Measurements from ENCODE around the gene CTXND2.
"Not testable (repeated sequence)": the region's sequence is repeated elsewhere in the genome, so short reads cannot be mapped to it uniquely, and the experiment has no call there.

The CTXND2 gene

GRCh38 chr1:150893336-150893913 lies 6.5 kb downstream of the CTXND2 start:
- DNase-seq: no peak

- no peak for DNase-seq
These were observed 8.7 kb downstream of the CTXND2 start for GRCh38 chr1:150895618-150896017.

GRCh38 chr1:150899795-150900194 lies 12.9 kb downstream of the CTXND2 start:
- DNase-seq: not testable (repeated sequence)

- DNase-seq: no peak
These were observed 15.4 kb downstream of the CTXND2 start for GRCh38 chr1:150902346-150902745.

- DNase-seq: no peak
These were observed 15.8 kb downstream of the CTXND2 start for GRCh38 chr1:150902751-150903150.

- no peak for DNase-seq
These were observed 18.4 kb downstream of the CTXND2 start for GRCh38 chr1:150905301-150905700.

- no peak for DNase-seq
These were observed 19.4 kb downstream of the CTXND2 start for GRCh38 chr1:150906329-150906728.

GRCh38 chr1:150906813-150907212 lies 19.9 kb downstream of the CTXND2 start:
- no peak for DNase-seq

GRCh38 chr1:150909585-150910180 lies 22.7 kb downstream of the CTXND2 start:
- DNase-seq: no peak

- DNase-seq: no peak
These were observed 25.7 kb downstream of the CTXND2 start for GRCh38 chr1:150912623-150913022.

- no peak for DNase-seq
These were observed 30.5 kb downstream of the CTXND2 start for GRCh38 chr1:150917387-150917786.

GRCh38 chr1:150922519-150922975 lies 35.6 kb downstream of the CTXND2 start:
- DNase-seq: peak; percentile 79 to 85

- peak in 1 of 2 donors; percentile 5 for DNase-seq
These were observed 38.1 kb downstream of the CTXND2 start for GRCh38 chr1:150925080-150925479.

- peak; percentile 90 to 91 for DNase-seq
These were observed 39.3 kb downstream of the CTXND2 start, which contains the start of gene SETDB1 for GRCh38 chr1:150926097-150926741. SETDB1 (plus strand) TSS chr1:150926363; CDS start chr1:150927715, 1,352 bp downstream.

GRCh38 chr1:150927624-150928023 lies 40.7 kb downstream of the CTXND2 start:
- no peak for DNase-seq

- no peak for DNase-seq
These were observed 41.4 kb downstream of the CTXND2 start for GRCh38 chr1:150928286-150928685.

- not testable (repeated sequence) for DNase-seq
These were observed 41.8 kb downstream of the CTXND2 start for GRCh38 chr1:150928775-150929174.

- DNase-seq: no peak
These were observed 44.8 kb downstream of the CTXND2 start for GRCh38 chr1:150931773-150932172.

- DNase-seq: no peak
These were observed 57.9 kb downstream of the CTXND2 start for GRCh38 chr1:150944856-150945255.

- no peak for DNase-seq
These were observed 67.8 kb downstream of the CTXND2 start for GRCh38 chr1:150954708-150955107.

- no peak for DNase-seq
These were observed 68.3 kb downstream of the CTXND2 start for GRCh38 chr1:150955280-150955679.

- no peak for DNase-seq
These were observed 70.7 kb downstream of the CTXND2 start for GRCh38 chr1:150957666-150958065.

GRCh38 chr1:150960646-150961045 lies 73.7 kb downstream of the CTXND2 start:
- no peak for DNase-seq

- DNase-seq: no peak
These were observed 74.8 kb downstream of the CTXND2 start for GRCh38 chr1:150961756-150962155.
